WTC11 (cell line): ENCODE data around the gene CENPK. TPM values are rescaled to one million over a fixed set of nuclear protein-coding genes. Genes with fewer than 3 reads are reported as not detected.

Experiments
- ATAC-seq: fragments of 200-7000 bp; cut with Tn5 transposase; 2 replicates; pipeline ENCODE4 v1.10.0; 2021; ENCODE audit warnings: mild to moderate bottlenecking, moderate library complexity
- CTCF ChIA-PET: fragments of 300-600 bp; sonication (Branson Sonifier 250); formaldehyde crosslinking; loops from one replicate; lab custom pipeline; 2021; ENCODE audit warnings: antibody characterized with exemption; lab: Charles Lee
- POLR2A ChIA-PET: fragments of 350-600 bp; sonication (Branson Sonifier 250); formaldehyde crosslinking; loops from one replicate; lab custom pipeline; 2021; ENCODE audit warnings: antibody characterized with exemption; lab: Charles Lee
- DNase-seq: peaks from one replicate; pipeline ENCODE4 v3.0.0; 2021; ENCODE audit warnings: low spot score
- H3K27ac Mint-ChIP-seq: 2 replicates; pipeline ENCODE4 v1.8.0; 2021; ENCODE audit warnings: mixed read lengths
- H3K27me3 Mint-ChIP-seq: 2 replicates; pipeline ENCODE4 v1.8.0; 2021; ENCODE audit warnings: low read depth, mild to moderate bottlenecking, moderate library complexity, mixed read lengths
- H3K36me3 Mint-ChIP-seq: 2 replicates; pipeline ENCODE4 v1.8.0; 2021; ENCODE audit warnings: mixed read lengths
- H3K4me1 Mint-ChIP-seq: 2 replicates; pipeline ENCODE4 v1.8.0; 2022; ENCODE audit warnings: mixed read lengths
- H3K4me3 Mint-ChIP-seq: 2 replicates; pipeline ENCODE4 v1.8.0; 2021; ENCODE audit warnings: mild to moderate bottlenecking, moderate library complexity, mixed read lengths
- H3K9me3 Mint-ChIP-seq: 2 replicates; pipeline ENCODE4 v1.8.0; 2021; ENCODE audit warnings: mixed read lengths
- AFF4 ChIP-seq: sonication (generic); formaldehyde crosslinking; IDR thresholded peaks from 2 replicates; pipeline ENCODE4 v1.8.1; 2023; ENCODE audit warnings: mild to moderate bottlenecking, missing genetic modification reagents, borderline replicate concordance
- AR ChIP-seq: fragments of 250-450 bp; sonication (Bioruptor Pico); IDR thresholded peaks from 2 replicates; pipeline ENCODE4 v1.9.0; 2021; ENCODE audit warnings: mild to moderate bottlenecking
- ARID4B ChIP-seq: sonication (generic); formaldehyde crosslinking; IDR thresholded peaks from 2 replicates; pipeline ENCODE4 v1.8.0; 2023; ENCODE audit warnings: missing genetic modification reagents, mild to moderate bottlenecking, borderline replicate concordance
- ATF6 ChIP-seq: sonication (generic); formaldehyde crosslinking; IDR thresholded peaks from 2 replicates; pipeline ENCODE4 v1.8.1; 2023; ENCODE audit warnings: mild to moderate bottlenecking, missing genetic modification reagents
- CREM ChIP-seq: sonication (generic); formaldehyde crosslinking; IDR thresholded peaks from 2 replicates; pipeline ENCODE4 v1.8.1; 2022; ENCODE audit warnings: mild to moderate bottlenecking, missing genetic modification reagents, moderate library complexity
- ETV6 ChIP-seq: sonication (generic); formaldehyde crosslinking; IDR thresholded peaks from 2 replicates; pipeline ENCODE4 v1.8.1; 2022; ENCODE audit warnings: mild to moderate bottlenecking, missing genetic modification reagents
- FOXK1 ChIP-seq: sonication (generic); formaldehyde crosslinking; IDR thresholded peaks from 2 replicates; pipeline ENCODE4 v1.8.0; 2022; ENCODE audit warnings: mild to moderate bottlenecking, moderate library complexity, missing genetic modification reagents
- GTF2I ChIP-seq: fragments of 250-450 bp; sonication (Bioruptor Pico); conservative IDR thresholded peaks from 2 replicates; pipeline ENCODE4 v1.4.0; 2021; ENCODE audit warnings: mild to moderate bottlenecking
- MAX ChIP-seq: sonication (generic); formaldehyde crosslinking; IDR thresholded peaks from 2 replicates; pipeline ENCODE4 v1.8.0; 2022; ENCODE audit warnings: mild to moderate bottlenecking, missing genetic modification reagents
- USF1 ChIP-seq: sonication (generic); formaldehyde crosslinking; IDR thresholded peaks from 2 replicates; pipeline ENCODE4 v1.8.0; 2022; ENCODE audit warnings: mild to moderate bottlenecking, missing genetic modification reagents
- USF2 ChIP-seq: sonication (generic); formaldehyde crosslinking; IDR thresholded peaks from 2 replicates; pipeline ENCODE4 v1.8.1; 2023; ENCODE audit warnings: mild to moderate bottlenecking, missing genetic modification reagents, moderate library complexity
- ZNF281 ChIP-seq: sonication (generic); formaldehyde crosslinking; IDR thresholded peaks from 2 replicates; pipeline ENCODE4 v1.8.0; 2023; ENCODE audit warnings: mild to moderate bottlenecking, missing genetic modification reagents
- ZNF396 ChIP-seq: fragments of 250-450 bp; sonication (Bioruptor Pico); IDR thresholded peaks from 2 replicates; pipeline ENCODE4 v1.8.0; 2021; ENCODE audit warnings: mild to moderate bottlenecking, moderate library complexity, borderline replicate concordance
- ZNF416 ChIP-seq: fragments of 250-450 bp; sonication (Bioruptor Pico); IDR thresholded peaks from 2 replicates; pipeline ENCODE4 v1.9.0; 2021; ENCODE audit warnings: mild to moderate bottlenecking, inconsistent platforms
- total RNA-seq: library from RNA; stranded (reverse); gene quantifications from 3 replicates; pipeline ENCODE4 v1.2.3, GENCODE V29; 2021

The CENPK gene
- total RNA-seq, 1 experiment from 2014 or later: 37.5 TPM

- TF ChIP-seq ATF6 (no peak), USF1 (no peak), FOXK1 (no peak), GTF2I (CRISPR knock-in tag) (no peak)
Observed at GRCh38 chr5:65482296-65482735, 80.7 kb downstream of the CENPK start (continued).

- POLR2A ChIA-PET: interaction anchor here (1.5 to 1.8 kb wide), 3 partner anchors 378 to 446 kb away, joined by 4 to 13 read pairs (median 5); no protein-coding TSS in a partner anchor
- H3K9me3 Mint-ChIP-seq: 0 out of 2 replicates have a peak, but pooled peaks cover under 1% of the 10 kb centered on the region
- no peaks in the 10 kb centered on the region for H3K27me3 Mint-ChIP-seq
- TF ChIP-seq AFF4 (CRISPR knock-in tag) (0 out of 2 replicates have a peak, but pooled peaks have one; percentile 37), ZNF396 (CRISPR knock-in tag) (no peak), AR (no peak), ETV6 (CRISPR knock-in tag) (peak; percentile 100), ZNF416 (no peak), ZNF281 (CRISPR knock-in tag) (peak; percentile 61; the same call in 1 of the 2 replicates), MAX (CRISPR knock-in tag) (peak; percentile 71; the same call in 1 of the 2 replicates), USF1 (peak; percentile 91), USF2 (CRISPR knock-in tag) (peak; percentile 91), ARID4B (CRISPR knock-in tag) (no peak; the same call in 1 of the 2 replicates), CREM (peak; percentile 58; the same call in 1 of the 2 replicates), FOXK1 (peak; percentile 64; the same call in 1 of the 2 replicates)
- TF ChIP-seq, all 79 proteins: peak for 8
- DNase-seq: peak; percentile 64
- Mint-ChIP-seq H3K4me3 (no peak within 1 kb of the TSS), H3K4me1 (peaks cover 16% of the 10 kb centered on the region), H3K36me3 (peaks cover 5% of the 10 kb centered on the region; the same call in 1 of the 2 replicates), H3K27ac (peak within 1 kb of the TSS; percentile 98)
- peak; percentile 82 for ATAC-seq
- CTCF ChIA-PET: interaction anchor here (0.7 to 4.4 kb wide), 8 partner anchors 81 to 700 kb away, joined by 3 to 66 read pairs (median 4); partner anchors contain the start of genes CENPK and PPWD1
Observed at GRCh38 chr5:65481635-65482295, 81.2 kb downstream of the CENPK start, which contains the start of gene ADAMTS6. TSS of gene ADAMTS6 (minus strand) at chr5:65481920. CDS start at chr5:65473673, 8,247 bp downstream.
